Measurements from ENCODE around the gene PTGIS.

PTGIS gene

GRCh38 chr20:49560186-49560585, 7.8 kb downstream of the PTGIS start:
- no peak for DNase-seq (ENCODE audit: low read depth)

- no peak for DNase-seq (ENCODE audit: low read depth)
Observed at GRCh38 chr20:49559411-49560081, 8.4 kb downstream of the PTGIS start.

- DNase-seq (ENCODE audit: low read depth) = no peak
Observed at GRCh38 chr20:49558826-49559225, 9.1 kb downstream of the PTGIS start.

DNA sequence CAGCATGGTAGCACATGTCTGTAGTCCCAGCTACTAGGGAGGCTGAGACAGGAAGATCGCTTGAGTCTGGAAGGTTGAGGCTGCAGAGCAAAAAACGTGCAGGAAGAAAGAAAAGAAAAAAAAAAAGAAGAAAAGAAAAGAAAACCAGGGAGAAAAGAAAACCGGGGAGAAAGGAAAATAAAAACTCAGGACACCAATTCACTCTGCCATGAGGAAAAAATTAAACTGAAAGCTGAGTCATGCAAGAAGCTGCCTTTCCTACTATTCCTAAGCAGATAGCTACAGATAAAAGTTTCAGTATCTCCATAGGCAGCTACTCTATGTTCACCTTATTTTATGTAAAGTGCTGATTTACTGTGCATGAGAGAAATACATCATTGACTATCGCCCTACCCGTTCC, 10.5 kb downstream of the PTGIS start:
- DNase-seq (ENCODE audit: low read depth) = no peak

- DNase-seq (ENCODE audit: low read depth) = no peak
Observed at GRCh38 chr20:49556621-49557020, 11.3 kb downstream of the PTGIS start.

- DNase-seq (ENCODE audit: low read depth) = no peak
Observed at GRCh38 chr20:49549801-49550551, 18.0 kb downstream of the PTGIS start.

DNA sequence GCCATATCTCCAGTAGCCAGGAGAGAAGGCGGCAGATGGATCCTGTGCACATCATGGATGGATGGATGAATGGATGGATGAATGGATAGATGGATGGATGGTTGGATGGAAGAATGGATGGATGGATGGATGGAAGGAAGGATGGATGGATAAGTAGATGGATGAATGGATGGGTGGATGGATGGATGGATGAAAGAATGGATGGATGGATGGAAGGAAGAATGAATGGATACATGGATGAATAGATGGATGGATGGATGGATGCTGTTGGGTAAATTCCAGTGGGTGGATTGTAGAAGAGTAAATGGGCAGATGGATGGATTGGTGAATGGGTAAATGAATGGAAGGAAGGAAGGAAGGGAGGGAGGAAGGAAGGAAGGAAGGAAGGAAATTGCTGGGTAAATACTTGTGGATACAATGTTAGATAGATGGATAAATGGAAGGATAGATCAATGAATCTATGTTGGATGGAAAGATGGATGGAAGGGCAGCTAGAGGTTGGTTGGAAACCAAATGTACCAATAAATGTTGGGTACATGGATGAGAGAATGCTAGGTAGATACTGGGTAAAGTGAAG, 19.5 kb downstream of the PTGIS start:
- no peak for DNase-seq (ENCODE audit: low read depth)

GRCh38 chr20:49545572-49545971, 22.4 kb downstream of the PTGIS start:
- no peak for DNase-seq (ENCODE audit: low read depth)

GRCh38 chr20:49544535-49544934, 23.4 kb downstream of the PTGIS start:
- no peak for DNase-seq (ENCODE audit: low read depth)

GRCh38 chr20:49543858-49544437, 24.0 kb downstream of the PTGIS start:
- DNase-seq (ENCODE audit: low read depth) = no peak

- no peak for DNase-seq (ENCODE audit: low read depth)
Observed at GRCh38 chr20:49543071-49543857, 24.7 kb downstream of the PTGIS start.

DNA sequence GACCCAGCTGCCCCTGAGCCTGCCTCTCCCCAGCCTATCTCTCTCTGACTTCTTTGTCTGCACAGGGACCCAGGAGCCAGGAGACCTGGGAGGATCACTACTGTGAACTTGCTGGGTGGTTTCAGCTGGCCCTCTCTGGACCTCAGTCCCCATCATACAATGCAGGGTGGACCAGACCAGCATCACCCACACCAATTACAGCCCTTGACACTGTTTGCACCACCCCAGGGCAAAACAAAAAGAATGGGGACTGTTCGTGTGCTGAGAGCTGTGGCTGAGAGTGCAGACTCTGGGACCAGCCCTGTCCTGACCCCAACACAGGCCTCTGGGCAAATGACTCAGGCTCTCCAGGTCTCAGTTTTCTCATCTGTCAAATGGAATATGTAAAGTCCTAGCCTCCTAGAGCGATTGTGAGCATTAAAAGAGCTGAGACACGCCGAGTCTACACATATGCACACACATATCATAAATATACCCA, 25.4 kb downstream of the PTGIS start:
- no peak for DNase-seq (ENCODE audit: low read depth)

DNA sequence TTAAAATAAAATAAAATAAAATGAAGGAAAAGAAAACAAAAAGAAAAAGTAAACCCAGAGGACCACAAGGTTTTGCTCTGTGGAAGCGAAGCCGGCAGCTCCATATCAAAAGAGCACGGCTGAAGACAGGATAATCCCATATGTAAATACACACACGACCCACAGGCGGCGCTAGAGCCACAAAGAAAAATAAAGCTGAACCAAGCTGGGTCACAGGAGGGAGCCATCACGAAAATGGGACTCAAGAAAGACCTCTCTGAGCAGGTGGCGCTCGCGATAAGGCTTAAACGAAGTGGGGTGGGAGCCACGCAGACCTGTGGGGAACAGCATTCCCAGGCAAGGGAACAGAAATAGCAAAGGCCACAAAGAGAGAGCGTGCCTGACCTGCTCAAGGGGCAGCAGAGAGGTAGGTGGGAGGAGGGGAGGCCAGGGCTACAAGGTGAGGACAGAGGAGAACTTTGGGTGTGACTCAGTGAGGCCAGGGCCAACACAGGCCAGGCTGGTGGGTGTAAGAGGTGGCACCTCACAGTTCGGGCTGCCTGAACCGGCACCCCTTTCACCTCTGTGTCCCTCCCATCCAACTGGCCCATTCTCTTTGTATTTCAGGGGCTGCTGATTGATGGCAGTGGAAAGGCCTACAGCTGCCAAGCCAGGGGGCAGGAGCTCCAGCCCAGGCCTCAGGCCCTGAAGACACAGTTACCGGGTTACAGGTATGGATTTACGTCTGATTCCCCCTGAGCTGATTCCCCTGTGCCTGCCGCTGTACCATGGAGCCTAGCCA, 26.0 kb downstream of the PTGIS start:
- peak; percentile 25 for DNase-seq (ENCODE audit: low read depth)

DNA sequence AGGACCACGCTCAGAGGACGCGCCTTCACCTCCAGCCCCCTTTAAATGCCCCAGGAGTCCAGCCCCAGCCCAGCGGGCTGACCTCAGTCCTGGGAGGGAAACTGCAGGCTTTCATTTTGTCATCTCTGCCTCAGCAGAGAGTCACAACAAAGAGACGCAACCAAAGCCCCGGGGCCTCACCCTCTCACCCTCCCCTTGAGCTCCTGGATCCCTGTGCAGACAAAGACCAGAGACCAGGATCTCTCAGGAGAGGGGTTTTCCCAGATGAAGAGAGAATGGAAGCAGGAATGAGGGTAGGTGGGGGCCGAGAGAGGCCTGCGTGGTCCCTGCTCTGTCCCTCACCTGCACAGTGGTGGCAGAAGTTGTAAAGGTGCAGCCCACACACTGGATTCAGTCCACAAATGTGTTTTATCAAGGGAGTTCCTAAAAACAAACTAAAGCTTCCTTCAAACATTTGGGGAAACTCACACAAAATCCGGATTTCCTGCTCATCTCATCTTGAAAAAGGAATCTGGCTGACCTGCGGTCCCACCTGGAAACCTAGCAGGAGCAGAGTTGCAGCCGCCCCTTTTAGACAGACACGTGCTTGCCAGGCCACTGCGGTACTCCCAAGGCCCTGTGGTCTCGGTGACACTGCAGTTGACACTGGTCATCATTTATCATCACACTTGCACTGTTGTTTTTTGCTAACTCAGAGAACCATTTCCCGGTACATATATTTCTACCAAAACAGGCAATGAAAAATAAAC, 27.1 kb downstream of the PTGIS start:
- no peak for DNase-seq (ENCODE audit: low read depth)

DNA sequence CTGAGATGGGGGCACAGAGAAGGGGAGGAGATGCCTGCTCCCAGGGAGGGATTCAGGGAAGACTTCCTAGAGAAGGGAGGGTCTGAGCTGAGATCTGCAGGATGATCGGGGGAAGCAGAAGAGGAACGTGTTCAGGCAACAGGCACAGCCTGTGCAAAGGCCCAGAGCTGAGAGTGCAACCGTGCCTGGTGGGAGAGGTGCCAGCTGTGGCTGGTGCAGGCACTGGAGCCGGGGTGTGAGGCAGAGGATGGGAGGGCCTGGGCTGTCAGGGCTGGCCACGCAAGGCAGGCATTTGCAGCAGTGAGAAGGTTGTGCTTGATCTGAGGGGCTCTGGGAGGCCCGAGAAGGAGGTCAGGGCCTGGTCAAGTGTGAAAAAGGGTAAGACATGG, 27.7 kb downstream of the PTGIS start:
- no peak for DNase-seq (ENCODE audit: low read depth)

GRCh38 chr20:49539481-49540231, 28.3 kb downstream of the PTGIS start:
- no peak for DNase-seq (ENCODE audit: low read depth)

DNA sequence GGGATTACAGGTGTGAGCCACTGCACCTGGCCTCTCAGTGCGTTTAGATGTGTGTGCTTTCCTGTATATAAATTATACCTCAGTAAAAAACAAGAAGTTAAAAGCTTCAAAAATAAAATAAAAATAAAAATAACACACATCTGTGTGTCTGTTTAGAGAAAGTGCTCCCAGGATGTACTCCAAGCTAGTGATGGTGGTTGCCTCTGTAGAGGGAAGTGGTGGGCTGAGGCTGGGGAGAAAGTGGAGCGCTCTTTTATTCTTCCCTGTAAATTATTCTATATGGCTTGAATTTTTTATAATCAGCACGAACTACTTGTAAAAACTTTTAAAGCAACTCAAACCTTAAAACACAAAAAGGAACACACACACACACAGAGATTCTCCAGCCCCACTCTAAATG, 29.0 kb downstream of the PTGIS start:
- no peak for DNase-seq (ENCODE audit: low read depth)

- DNase-seq (ENCODE audit: low read depth) = peak; percentile 17
Observed at GRCh38 chr20:49534255-49534712, 33.7 kb downstream of the PTGIS start.

DNA sequence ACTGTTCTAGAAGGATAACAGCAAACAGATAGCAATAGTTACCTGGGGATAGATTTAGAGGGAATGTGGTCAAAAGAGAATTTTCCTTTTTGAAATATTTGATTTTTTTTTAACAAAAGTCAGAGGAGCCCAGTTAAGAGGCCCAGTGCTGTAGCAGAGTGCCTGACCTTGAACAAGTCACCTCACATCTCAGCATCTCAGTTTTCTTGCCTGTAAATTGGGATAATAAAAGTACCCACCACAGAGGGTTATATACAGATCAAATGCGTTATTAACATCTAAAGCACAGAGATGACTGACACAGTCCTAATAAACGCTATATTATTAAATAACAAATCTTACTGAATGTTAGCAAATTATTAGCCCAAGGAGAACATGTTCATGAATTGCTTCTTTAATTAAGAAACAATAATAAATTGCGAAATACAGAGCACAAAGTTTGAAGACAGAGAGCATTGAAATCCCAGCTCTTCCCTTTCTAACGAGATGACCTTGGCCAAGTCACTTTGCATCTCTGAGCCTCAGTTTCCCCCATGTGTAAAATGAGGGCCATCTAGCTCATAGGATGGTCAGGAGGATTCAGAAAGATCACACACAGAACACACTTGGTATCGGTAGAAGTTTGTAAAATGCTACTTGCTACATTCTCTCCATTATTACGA, 35.5 kb downstream of the PTGIS start:
- DNase-seq (ENCODE audit: low read depth) = no peak
